SK-N-MC (cell line): ENCODE measurements around the gene LAMB3.

ENCODE experiments used
- DNase-seq: peaks from one replicate; pipeline ENCODE4 v3.0.0-alpha.2; 2011; ENCODE audit warnings: low read depth, low spot score
- H3K27ac ChIP-seq: fragments of 200-600 bp; sonication (generic); 2 replicates; pipeline ENCODE4 v1.5.1; 2016; ENCODE audit warnings: mixed run types
- H3K36me3 ChIP-seq: fragments of 200-600 bp; sonication (generic); 2 replicates; pipeline ENCODE4 v1.6.1; 2017; ENCODE audit warnings: antibody characterized with exemption, low read length, mixed read lengths; ENCODE audit not compliant: insufficient read depth
- H3K4me3 ChIP-seq: fragments of 200-600 bp; sonication (generic); 2 replicates; pipeline ENCODE4 v1.5.1; 2016
- H3K9ac ChIP-seq: fragments of 200-600 bp; sonication (generic); 2 replicates; pipeline ENCODE4 v1.8.0; 2017; ENCODE audit warnings: mixed run types, mixed read lengths; ENCODE audit not compliant: insufficient read length
- H3K9me3 ChIP-seq: fragments of 200-600 bp; sonication (generic); 2 replicates; pipeline ENCODE4 v1.6.1; 2017; ENCODE audit warnings: low read depth, mild to moderate bottlenecking, antibody characterized with exemption, low read length, moderate library complexity, mixed read lengths
- EZH2 ChIP-seq: fragments of 200-600 bp; sonication (generic); IDR thresholded peaks from one replicate; pipeline ENCODE4 v1.6.1; 2017; ENCODE audit warnings: antibody characterized with exemption
- FOXP2 ChIP-seq: optimal IDR thresholded peaks from 2 replicates; pipeline ENCODE3; 2011; ENCODE audit warnings: mild to moderate bottlenecking, moderate library complexity; ENCODE audit not compliant: insufficient read depth; ENCODE audit errors: extremely low read length, control extremely low read depth
- POLR2AphosphoS5 ChIP-seq: IDR thresholded peaks from 2 replicates; pipeline ENCODE4 v1.6.1; 2012; ENCODE audit warnings: mild to moderate bottlenecking, low read depth, low read length, borderline replicate concordance

LAMB3 gene

GRCh38 chr1:209672705-209673630 lies 20.7 kb upstream of the LAMB3 start:
- Histone ChIP-seq H3K27ac (no peak overlapping the region), H3K9me3 (no peaks in the 10 kb centered on the region), H3K4me3 (no peak overlapping the region), H3K9ac (no peak overlapping the region), H3K36me3 (no peaks in the 10 kb centered on the region)
- TF ChIP-seq FOXP2, result no peak
- no peak for TF ChIP-seq EZH2
- no peak for TF ChIP-seq POLR2AphosphoS5
- DNase-seq, result no peak

- H3K9me3 ChIP-seq, result no peaks in the 10 kb centered on the region
- TF ChIP-seq EZH2 (no peak), POLR2AphosphoS5 (no peak), FOXP2 (no peak)
- no peak overlapping the region for H3K4me3 ChIP-seq
- no peak for DNase-seq
- H3K9ac ChIP-seq, result no peak overlapping the region
- H3K36me3 ChIP-seq, result no peaks in the 10 kb centered on the region
- no peak overlapping the region for H3K27ac ChIP-seq
Observed at GRCh38 chr1:209670441-209671082, 18.3 kb upstream of the LAMB3 start.

- Histone ChIP-seq H3K36me3 (no peaks in the 10 kb centered on the region), H3K27ac (no peak overlapping the region), H3K9me3 (no peaks in the 10 kb centered on the region), H3K4me3 (no peak overlapping the region), H3K9ac (no peak overlapping the region)
- TF ChIP-seq EZH2, result no peak
- no peak for TF ChIP-seq FOXP2
- TF ChIP-seq POLR2AphosphoS5, result no peak
- DNase-seq, result no peak
Observed at GRCh38 chr1:209667708-209668107, 15.5 kb upstream of the LAMB3 start.

GRCh38 chr1:209667103-209667502 lies 14.9 kb upstream of the LAMB3 start:
- no peak overlapping the region for H3K9ac ChIP-seq
- no peak for DNase-seq
- H3K4me3 ChIP-seq, result no peak overlapping the region
- H3K27ac ChIP-seq, result no peak overlapping the region
- no peaks in the 10 kb centered on the region for H3K36me3 ChIP-seq
- TF ChIP-seq POLR2AphosphoS5, result no peak
- no peak for TF ChIP-seq FOXP2
- no peak for TF ChIP-seq EZH2
- no peaks in the 10 kb centered on the region for H3K9me3 ChIP-seq

GRCh38 chr1:209662879-209663327 lies 10.7 kb upstream of the LAMB3 start:
- no peak for TF ChIP-seq FOXP2
- TF ChIP-seq POLR2AphosphoS5, result no peak
- TF ChIP-seq EZH2, result no peak
- no peaks in the 10 kb centered on the region for H3K9me3 ChIP-seq
- H3K4me3 ChIP-seq, result no peak overlapping the region
- no peak overlapping the region for H3K27ac ChIP-seq
- H3K9ac ChIP-seq, result no peak overlapping the region
- no peaks in the 10 kb centered on the region for H3K36me3 ChIP-seq
- DNase-seq, result no peak

- Histone ChIP-seq H3K9me3 (no peaks in the 10 kb centered on the region), H3K27ac (no peak overlapping the region), H3K4me3 (no peak overlapping the region), H3K9ac (no peak overlapping the region), H3K36me3 (no peaks in the 10 kb centered on the region)
- peak; percentile 22 for DNase-seq
- no peak for TF ChIP-seq EZH2
- TF ChIP-seq POLR2AphosphoS5, result no peak
- no peak for TF ChIP-seq FOXP2
Observed at GRCh38 chr1:209661071-209661470, 8.8 kb upstream of the LAMB3 start.

- H3K36me3 ChIP-seq, result no peaks in the 10 kb centered on the region
- peak overlapping the region; percentile 36 for H3K4me3 ChIP-seq
- DNase-seq, result peak; percentile 87
- H3K9me3 ChIP-seq, result no peaks in the 10 kb centered on the region
- peak; percentile 64; the same call in 1 of the 2 replicates for TF ChIP-seq POLR2AphosphoS5
- no peak for TF ChIP-seq EZH2
- no peak overlapping the region for H3K9ac ChIP-seq
- peak overlapping the region; percentile 38 for H3K27ac ChIP-seq
Observed at GRCh38 chr1:209659909-209660308, 7.7 kb upstream of the LAMB3 start.

GRCh38 chr1:209657918-209658317 lies 5.7 kb upstream of the LAMB3 start:
- Histone ChIP-seq H3K9ac (no peak overlapping the region), H3K27ac (no peak overlapping the region), H3K36me3 (no peaks in the 10 kb centered on the region), H3K4me3 (no peak overlapping the region), H3K9me3 (no peaks in the 10 kb centered on the region)
- DNase-seq, result no peak
- no peak for TF ChIP-seq EZH2
- no peak for TF ChIP-seq POLR2AphosphoS5
- TF ChIP-seq FOXP2, result no peak
